Measurements from ENCODE around the gene ARMH4.

Gene ARMH4

DNA sequence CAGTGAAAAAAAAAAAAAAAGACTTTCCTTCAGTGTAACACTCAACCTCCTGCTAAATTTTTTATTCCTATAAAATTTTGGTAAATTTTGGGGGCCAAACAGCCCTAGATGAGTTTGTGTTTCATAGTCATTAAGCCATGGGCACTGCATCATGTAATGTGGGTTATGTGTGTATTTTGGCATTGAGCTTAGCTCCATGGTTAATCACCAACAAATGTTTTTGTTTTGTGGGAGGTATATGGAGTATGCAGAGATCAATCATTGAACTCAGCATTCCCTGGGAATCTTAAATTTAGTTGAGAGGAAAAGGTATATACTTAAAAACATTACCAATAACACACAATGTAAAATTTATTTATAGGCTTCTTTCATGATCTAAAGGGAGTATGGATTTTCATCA, 8.5 kb upstream of the ARMH4 start:
- ATAC-seq (no peak), DNase-seq (no peak)
- no peaks in the 10 kb centered on the region for H3K9me3 Mint-ChIP-seq
- H3K27me3 Mint-ChIP-seq: peaks cover 24% of the 10 kb centered on the region
- H3K27ac Mint-ChIP-seq: no peak overlapping the region
- H3K4me1 Mint-ChIP-seq: no peaks in the 10 kb centered on the region
- H3K4me3 Mint-ChIP-seq: no peak overlapping the region

DNA sequence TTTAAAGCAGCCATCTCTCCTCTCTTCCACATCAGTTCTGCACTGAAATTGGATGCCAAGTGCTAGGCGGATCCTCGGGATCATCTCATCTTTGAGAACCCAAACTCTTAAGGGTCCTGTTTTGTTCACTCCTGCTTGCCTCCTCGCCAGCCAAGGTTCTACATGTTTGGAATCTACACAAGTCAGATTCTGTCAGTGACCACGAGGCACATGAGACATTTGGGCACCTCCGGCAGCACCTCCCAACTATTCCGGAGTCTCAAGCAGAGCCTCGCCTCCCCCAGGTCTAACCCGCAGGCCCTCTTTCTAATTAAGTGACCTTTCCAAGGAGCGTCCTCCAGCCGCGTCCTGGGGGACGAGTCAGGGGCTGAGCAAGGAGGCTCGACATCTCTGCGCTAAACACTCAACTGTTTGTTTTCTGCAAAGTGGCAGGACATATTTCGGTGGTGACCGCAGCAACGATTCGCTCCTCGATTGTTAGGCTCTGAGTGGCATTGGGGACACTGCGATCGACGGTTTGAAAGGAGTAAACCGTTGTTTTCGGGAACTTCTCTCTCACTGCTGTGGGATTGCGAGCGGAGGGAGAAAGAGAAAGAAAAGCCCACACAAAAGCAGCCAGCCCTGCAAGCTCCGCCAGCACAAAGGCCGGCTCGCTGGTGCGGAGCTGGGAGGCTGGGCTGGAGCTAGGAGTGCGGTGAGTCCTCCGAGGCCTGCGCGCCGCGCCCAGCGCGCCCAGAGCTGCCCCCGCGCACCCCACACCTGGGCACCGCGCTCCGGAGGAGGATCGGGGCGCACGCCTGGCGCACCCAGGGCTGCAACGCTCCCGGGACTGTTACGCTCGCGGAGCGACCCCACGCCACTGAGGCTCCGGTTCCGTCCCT, 640 bp downstream of the ARMH4 start:
- ATAC-seq (peak; percentile 68), DNase-seq (peak in 1 of 2 donors; percentile 10)
- H3K27me3 Mint-ChIP-seq: peaks cover 67% of the 10 kb centered on the region
- peak overlapping the region; percentile 80 for H3K4me3 Mint-ChIP-seq
- H3K27ac Mint-ChIP-seq: no peak overlapping the region
- peaks cover 19% of the 10 kb centered on the region for H3K4me1 Mint-ChIP-seq
- H3K9me3 Mint-ChIP-seq: no peaks in the 10 kb centered on the region

DNA sequence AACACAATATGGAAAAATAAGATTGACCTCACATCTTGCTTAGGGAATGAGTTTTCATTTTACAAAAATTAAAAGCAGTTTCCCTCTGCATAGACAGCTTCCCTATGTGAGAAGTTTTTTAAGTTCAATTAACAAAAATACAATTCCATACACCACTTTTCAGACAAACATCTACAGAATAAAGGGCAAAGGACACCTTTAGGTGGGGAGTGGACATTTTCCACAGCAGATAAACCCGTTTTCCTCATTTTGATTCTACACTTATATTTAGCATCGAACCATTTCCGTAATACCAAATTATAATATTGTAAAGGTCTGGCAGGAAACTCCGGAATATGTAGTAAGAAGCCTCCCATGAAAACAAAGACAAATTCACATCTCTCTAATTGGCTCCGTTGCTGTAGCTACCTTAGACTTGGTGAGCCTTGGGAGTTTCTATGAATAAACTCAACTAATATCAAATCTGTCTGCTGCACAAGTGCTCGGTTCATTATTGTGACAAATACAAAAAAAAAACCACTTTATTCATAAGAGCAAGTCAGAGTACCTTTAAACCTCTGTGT, 1.7 kb downstream of the ARMH4 start:
- Mint-ChIP-seq H3K4me3 (no peak overlapping the region), H3K27me3 (peaks cover 62% of the 10 kb centered on the region), H3K9me3 (no peaks in the 10 kb centered on the region), H3K27ac (no peak overlapping the region), H3K4me1 (peaks cover 19% of the 10 kb centered on the region)
- no peak for ATAC-seq
- DNase-seq: no peak

DNA sequence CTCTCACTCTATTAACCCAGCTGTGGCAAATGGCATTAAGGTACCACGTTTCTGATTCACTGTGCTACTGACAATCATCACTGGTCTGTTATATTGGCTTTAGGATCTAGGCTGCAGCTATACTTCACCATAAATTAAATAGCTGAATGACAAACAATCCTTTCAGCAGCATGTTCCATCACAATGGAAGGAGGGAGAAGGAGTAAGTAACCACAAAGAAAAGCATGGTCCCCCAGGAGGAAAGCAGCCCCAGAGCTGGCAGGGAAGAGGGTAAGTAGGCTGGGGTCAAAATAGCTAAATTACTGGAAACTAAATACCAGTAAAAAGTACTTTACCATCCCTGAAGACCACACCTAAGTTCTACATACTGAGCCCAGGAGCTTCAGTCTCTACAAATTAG, 2.8 kb downstream of the ARMH4 start:
- H3K4me3 Mint-ChIP-seq: no peak overlapping the region
- no peak for ATAC-seq
- H3K4me1 Mint-ChIP-seq: peaks cover 19% of the 10 kb centered on the region

DNA sequence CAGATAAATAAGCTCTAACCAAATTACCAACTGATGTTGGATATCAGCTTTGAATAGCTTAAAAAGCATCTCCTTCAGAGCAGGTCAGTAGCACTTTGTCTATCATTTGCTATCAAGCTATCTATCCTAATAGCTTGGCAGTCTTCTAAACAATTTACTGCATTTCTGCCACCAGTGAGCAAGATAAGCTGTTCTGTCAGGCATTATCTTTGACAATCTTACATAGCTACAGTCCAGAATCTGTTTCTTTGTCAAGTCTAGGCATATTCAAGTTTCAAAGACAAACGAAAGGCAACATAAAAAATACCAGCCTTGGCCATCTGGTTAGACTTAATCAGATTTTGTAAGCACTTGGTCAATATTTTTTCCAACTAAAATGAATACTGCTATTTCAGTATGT, 5.6 kb downstream of the ARMH4 start:
- H3K27me3 Mint-ChIP-seq: peaks cover 45% of the 10 kb centered on the region
- no peak overlapping the region for H3K27ac Mint-ChIP-seq
- DNase-seq (no peak), ATAC-seq (no peak)
- peaks cover 5% of the 10 kb centered on the region for H3K4me1 Mint-ChIP-seq
- no peaks in the 10 kb centered on the region for H3K9me3 Mint-ChIP-seq
- H3K4me3 Mint-ChIP-seq: no peak overlapping the region

More for the DNA sequence above, 2.8 kb downstream of the ARMH4 start:
- no peak for DNase-seq
- Mint-ChIP-seq H3K9me3 (no peaks in the 10 kb centered on the region), H3K27ac (no peak overlapping the region), H3K27me3 (peaks cover 62% of the 10 kb centered on the region)

DNA sequence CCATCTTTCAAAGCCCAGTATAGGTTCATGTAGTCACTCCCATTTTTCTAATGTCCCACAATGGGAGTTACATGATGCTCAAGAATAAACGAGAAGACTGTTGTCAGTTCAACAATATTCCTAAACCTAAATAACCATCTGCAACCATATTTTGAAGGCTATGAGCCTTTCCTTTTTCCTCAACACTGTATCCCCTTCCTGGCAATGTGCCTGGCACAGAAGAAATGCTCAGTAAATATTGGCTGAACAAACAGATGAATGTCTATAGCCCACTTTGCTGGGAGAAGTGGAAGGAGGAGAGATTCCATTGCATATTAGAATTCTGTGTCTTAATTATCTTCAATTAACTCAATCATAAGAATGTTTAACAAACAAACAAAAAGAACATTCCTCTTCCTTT, 6.1 kb downstream of the ARMH4 start:
- Mint-ChIP-seq H3K27ac (no peak overlapping the region), H3K4me1 (peaks cover under 1% of the 10 kb centered on the region), H3K27me3 (peaks cover 40% of the 10 kb centered on the region), H3K9me3 (no peaks in the 10 kb centered on the region), H3K4me3 (no peak overlapping the region)
- ATAC-seq (no peak), DNase-seq (no peak)

DNA sequence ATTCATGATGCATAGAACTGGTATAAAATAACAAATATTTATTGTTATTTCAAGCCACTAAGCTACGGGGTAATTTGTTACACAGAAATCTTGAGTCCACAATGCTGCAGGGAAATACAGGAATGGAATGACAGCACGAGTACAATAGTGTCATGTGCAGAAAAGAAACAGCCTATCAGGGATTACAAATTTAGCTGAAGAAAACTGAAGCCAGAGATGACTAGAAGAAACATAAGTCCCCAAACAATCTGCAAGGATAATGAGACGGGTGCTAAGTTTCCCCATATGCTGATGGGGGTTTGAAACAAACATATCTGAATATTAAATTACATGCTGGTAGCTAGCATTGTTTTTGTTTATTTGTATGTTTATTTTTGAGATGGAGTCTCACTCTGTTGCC, 8.9 kb downstream of the ARMH4 start:
- ATAC-seq (no peak), DNase-seq (no peak)
- Mint-ChIP-seq H3K27me3 (peaks cover 12% of the 10 kb centered on the region), H3K4me3 (no peak overlapping the region), H3K9me3 (no peaks in the 10 kb centered on the region), H3K4me1 (peaks cover 4% of the 10 kb centered on the region), H3K27ac (no peak overlapping the region)

DNA sequence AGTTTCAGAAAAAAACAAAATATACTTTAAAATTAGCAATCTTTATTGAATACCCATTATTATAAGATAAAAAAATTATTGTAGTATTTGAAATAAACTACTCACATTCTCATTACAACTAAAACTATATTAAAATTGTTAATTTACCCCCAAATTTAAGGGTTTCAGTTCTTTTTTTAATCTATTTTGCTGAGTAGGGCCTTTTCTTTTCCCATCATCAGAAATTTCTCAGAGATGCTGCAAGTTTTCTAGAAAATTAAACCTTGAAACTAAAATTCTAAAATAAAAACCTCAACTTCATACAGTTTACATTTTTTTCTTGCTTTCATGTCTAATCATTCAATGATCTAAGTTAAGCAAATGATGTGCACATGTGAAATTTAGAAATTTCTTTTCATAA, 10.1 kb downstream of the ARMH4 start:
- H3K9me3 Mint-ChIP-seq: no peaks in the 10 kb centered on the region
- no peak overlapping the region for H3K27ac Mint-ChIP-seq
- H3K27me3 Mint-ChIP-seq: no peaks in the 10 kb centered on the region
- DNase-seq: no peak
- peaks cover 6% of the 10 kb centered on the region for H3K4me1 Mint-ChIP-seq
- no peak for ATAC-seq
- no peak overlapping the region for H3K4me3 Mint-ChIP-seq

DNA sequence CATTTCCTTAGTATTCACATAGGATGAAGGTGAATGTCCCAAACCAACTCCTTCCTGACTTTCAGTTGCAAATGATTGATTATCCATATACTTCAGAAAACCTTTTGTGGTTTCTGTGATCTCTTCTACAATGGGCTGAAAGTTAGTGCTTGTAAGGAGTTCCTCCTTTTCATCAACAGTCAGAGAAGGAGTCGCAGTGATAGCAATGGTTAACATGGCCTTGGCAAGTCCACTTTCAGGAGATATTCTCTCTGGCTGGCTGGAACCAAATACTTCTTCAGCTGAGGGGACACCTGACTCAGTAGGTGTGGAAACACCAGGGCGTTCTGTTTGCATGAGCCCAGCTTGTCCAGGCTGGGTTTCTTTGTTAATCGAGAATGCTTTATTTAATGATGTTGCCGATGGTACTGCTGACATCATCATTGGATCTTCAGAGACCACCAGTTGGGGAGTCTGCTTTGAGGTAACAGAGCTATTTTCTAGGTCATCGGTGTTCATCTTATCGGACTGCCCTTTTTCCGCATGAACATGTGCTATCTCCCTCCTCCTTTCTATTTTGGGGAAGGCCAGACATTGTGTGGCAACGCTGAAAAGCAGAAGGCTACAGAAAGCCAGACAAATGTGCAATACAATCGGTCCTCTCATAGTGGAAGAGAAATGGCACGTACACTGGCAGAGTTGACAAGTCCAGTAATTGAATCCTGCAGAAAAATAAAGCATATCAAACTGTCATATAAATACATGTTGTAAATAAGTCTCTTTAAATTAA, 13.1 kb downstream of the ARMH4 start:
- H3K4me1 Mint-ChIP-seq: peaks cover 6% of the 10 kb centered on the region
- no peak for DNase-seq
- H3K4me3 Mint-ChIP-seq: no peak overlapping the region
- no peaks in the 10 kb centered on the region for H3K27me3 Mint-ChIP-seq
- H3K27ac Mint-ChIP-seq: no peak overlapping the region
- no peak for ATAC-seq
- H3K9me3 Mint-ChIP-seq: no peaks in the 10 kb centered on the region

DNA sequence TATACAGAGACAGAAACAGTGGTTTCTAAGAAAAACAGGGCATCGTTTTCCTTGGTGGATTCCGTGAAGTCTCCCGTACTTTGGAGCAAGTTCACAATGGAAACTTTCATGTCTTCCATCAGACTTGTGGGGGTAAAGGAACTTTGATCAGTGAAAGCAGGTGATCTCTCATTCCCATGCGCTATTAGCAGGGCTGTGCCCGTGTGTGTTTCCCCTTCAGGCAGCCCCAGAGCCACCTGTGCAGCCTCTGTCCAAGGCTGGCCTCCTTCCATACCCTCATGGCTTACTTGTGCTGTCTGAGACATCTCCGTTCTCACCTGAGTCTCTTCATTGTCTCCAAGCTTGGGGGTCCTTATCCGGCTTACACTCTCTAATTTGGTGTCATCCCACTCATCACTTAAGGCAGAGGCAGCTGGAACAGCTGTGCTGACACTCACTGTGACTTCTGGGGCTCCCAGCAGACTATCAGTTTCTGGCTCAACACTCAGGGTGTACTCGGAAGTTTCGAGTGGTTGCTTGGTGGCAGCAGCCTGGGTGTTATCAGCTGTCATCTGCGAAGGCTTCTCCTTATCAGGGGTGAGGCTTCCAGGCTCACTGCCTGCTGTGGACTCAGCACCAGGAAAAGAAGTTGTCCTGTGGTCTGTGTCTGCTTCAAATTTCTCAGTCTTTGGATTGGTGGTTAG, 13.8 kb downstream of the ARMH4 start:
- H3K9me3 Mint-ChIP-seq: no peaks in the 10 kb centered on the region
- DNase-seq: no peak
- no peak overlapping the region for H3K4me3 Mint-ChIP-seq
- no peak for ATAC-seq
- H3K27ac Mint-ChIP-seq: no peak overlapping the region
- H3K27me3 Mint-ChIP-seq: no peaks in the 10 kb centered on the region
- H3K4me1 Mint-ChIP-seq: peaks cover 6% of the 10 kb centered on the region

DNA sequence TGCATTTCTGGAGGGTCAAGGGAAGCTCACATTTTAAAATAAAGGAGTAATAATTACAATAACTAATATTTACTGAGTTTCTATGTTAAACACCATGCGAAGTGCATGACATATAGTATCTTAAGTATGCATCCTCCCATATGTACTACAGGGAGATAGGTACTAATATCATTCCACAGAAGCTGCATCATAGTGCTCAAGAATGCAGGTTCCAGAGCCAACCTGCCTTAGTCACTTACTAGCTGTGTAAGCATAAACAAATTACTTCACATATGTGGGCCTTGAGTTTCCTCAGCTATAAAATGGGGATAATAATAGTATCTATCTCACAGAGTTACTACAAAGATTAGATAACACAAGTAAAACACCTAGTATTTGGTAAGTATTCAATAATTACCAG, 18.3 kb downstream of the ARMH4 start:
- no peak overlapping the region for H3K4me3 Mint-ChIP-seq
- no peak for DNase-seq
- ATAC-seq: no peak
- H3K9me3 Mint-ChIP-seq: no peaks in the 10 kb centered on the region
- no peak overlapping the region for H3K27ac Mint-ChIP-seq
- H3K4me1 Mint-ChIP-seq: peaks cover 6% of the 10 kb centered on the region
- no peaks in the 10 kb centered on the region for H3K27me3 Mint-ChIP-seq

DNA sequence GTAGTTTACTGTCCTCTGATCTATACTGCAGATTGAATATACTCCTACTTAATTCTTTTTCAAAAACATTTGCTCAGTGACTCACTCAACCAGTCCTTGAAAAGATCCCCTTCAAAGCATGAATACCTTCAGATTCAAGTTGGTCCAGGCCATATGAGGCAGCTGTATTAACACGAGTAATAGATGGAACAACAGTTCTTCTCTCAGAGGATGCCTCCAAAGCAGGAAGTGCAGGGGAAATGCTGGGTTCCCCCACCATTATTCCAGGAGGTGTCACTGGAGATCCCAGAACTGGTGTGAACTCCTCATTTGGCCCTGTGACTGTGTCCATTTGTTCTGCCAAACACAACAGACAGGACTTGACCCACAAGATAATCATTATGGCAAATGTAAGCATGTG, 20.6 kb downstream of the ARMH4 start:
- no peak overlapping the region for H3K4me3 Mint-ChIP-seq
- DNase-seq: no peak
- H3K27ac Mint-ChIP-seq: no peak overlapping the region
- H3K27me3 Mint-ChIP-seq: no peaks in the 10 kb centered on the region
- H3K9me3 Mint-ChIP-seq: peaks cover 0 to under 1% of the 10 kb centered on the region in 2 donors
- no peak for ATAC-seq
- no peaks in the 10 kb centered on the region for H3K4me1 Mint-ChIP-seq

DNA sequence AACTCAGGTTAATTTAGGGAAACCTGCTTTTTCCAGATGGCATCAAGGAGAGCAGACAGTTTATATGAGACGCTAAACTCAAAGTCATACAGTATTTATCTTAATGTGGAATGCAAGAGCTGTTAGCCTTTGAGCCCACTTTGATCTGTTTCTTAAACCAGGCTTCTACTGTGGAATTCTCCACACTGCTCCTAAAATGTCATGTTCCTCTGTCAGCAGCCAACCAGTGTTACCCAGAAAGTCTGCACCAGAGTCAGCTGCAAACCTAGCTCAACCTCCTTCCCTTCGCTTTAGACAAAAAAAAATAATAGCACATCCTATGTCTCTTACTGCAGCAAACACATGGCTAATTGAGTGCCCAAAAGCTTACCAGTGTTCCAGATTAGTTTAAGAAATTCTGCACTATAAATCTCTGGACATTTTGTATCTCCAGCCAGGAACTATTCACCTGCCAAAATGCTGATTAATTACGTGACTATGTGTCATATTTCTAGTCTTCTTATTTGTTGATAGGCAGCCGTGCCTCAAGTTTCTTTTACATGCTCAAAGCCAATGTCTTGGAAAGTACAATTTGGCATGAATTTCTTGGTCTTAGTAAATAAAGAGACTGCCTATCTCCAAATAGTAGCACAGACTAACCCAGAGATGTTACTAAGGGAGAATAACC, 21.8 kb downstream of the ARMH4 start:
- Mint-ChIP-seq H3K27me3 (no peaks in the 10 kb centered on the region), H3K4me3 (no peak overlapping the region), H3K27ac (no peak overlapping the region), H3K9me3 (peaks cover 11 to 12% of the 10 kb centered on the region in 2 donors), H3K4me1 (no peaks in the 10 kb centered on the region)
- DNase-seq (no peak), ATAC-seq (no peak)

DNA sequence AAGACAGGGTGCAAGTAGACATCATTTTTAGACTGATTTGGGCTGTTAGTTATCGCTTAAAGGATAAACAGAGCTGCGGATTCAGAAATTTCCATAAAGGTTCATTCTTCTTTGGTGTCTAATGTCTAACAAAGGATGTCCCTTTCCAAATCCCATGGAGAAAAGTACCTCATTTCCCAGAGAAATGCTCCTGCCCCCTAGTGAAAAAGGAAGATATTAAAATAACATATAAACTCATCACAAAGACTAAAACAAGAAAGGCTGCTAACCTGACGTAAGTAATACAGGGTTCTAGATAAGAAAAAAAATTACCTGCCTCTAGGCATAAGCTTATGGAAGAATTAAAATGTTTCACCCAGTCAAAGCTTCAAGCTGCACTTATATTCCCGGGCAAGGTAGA, 22.8 kb downstream of the ARMH4 start:
- DNase-seq (no peak), ATAC-seq (no peak)
- H3K27me3 Mint-ChIP-seq: no peaks in the 10 kb centered on the region
- no peak overlapping the region for H3K27ac Mint-ChIP-seq
- no peaks in the 10 kb centered on the region for H3K4me1 Mint-ChIP-seq
- no peak overlapping the region for H3K4me3 Mint-ChIP-seq
- H3K9me3 Mint-ChIP-seq: peaks cover 11 to 18% of the 10 kb centered on the region in 2 donors

DNA sequence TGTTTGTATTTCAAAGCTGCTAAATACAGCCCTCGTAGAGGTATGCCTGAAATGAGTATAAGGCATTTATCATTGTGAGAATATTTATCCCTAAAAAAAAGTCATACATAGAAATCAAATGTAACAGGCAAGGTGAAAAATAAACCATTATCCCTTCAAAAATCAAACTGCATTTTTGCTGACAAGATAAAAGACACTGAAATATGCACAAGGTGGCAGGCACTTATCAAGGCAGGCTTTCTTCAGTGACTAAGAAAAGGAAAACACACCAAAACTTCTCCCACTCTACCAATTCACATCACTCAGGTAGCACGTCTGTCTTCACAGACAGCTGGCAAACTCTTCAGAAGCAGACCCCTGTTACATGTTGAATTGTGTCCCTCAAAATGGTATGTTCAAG, 23.6 kb downstream of the ARMH4 start:
- no peak for ATAC-seq
- no peak overlapping the region for H3K27ac Mint-ChIP-seq
- no peaks in the 10 kb centered on the region for H3K4me1 Mint-ChIP-seq
- no peak for DNase-seq
- no peaks in the 10 kb centered on the region for H3K27me3 Mint-ChIP-seq
- H3K9me3 Mint-ChIP-seq: peaks cover 11 to 18% of the 10 kb centered on the region in 2 donors
- no peak overlapping the region for H3K4me3 Mint-ChIP-seq
